Measurements from ENCODE around the gene FABP2. TPM values are rescaled to one million over a fixed set of nuclear protein-coding genes. Genes with fewer than 3 reads are reported as not detected.

FABP2 gene
- total RNA-seq = not detected

DNA sequence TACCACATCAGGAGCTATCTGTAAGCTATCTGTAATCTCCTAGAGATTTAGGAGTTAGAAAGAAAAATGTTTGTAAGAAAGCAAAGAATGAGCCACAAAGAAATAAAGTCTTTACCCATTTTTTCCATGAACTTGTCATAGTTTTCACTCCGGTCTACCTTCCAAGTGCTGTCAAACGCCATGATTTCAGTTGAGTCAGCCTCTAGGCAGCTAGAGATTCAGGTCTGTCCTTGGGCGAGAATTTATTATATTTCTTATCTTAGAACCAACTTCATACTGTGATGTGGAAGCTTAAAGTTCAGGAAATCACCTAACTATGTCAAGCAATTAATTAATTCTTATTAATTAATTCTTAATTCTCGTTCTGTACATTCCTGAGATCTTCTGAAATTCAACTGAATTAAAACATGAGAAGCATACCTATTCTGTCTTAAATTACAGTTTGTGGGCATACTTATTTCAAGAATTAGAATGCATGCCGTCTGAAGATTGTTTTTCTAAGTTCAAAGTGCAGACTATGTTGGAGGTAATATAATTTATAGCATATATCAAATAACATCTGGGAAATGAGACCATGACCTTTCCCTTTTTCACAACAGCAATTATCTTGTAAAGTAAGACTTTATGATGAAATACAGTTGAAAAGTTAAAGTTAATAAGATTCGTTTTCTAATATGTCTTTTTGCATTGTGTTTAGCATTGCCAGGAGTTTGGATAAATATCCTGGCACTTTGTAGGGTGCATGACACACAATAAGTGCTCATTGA lies at the start of gene FABP2:
Gene FABP2, minus strand, starts transcription at position 218 of the 767 bp plus-strand sequence. Its CDS starts 36 bp downstream, at position 182.

Small RNAs within 50 kb of the gene (small RNA-seq; reads per million reads assigned to genes)
- gene RNU4-33P = 0 reads per million in 2 donors

Other genes starting within 250 kb of the FABP2 start
- not detected for gene MYOZ2, start 186.3 kb downstream of the FABP2 start, total RNA-seq
- gene USP53, start 109.4 kb downstream of the FABP2 start, total RNA-seq = 10 to 100 TPM; 12.7 to 73.6 TPM

All from melanocyte of skin (primary cell).